Lung (tissue), 12 donors: Measurements from ENCODE around the gene PARD3. TPM values are rescaled to one million over a fixed set of nuclear protein-coding genes. Genes with fewer than 3 reads are reported as not detected.

Experiments
- ATAC-seq: fragments of 200-7000 bp; cut with Tn5 transposase; one replicate; pipeline ENCODE4 v1.9.1; 2020; ENCODE audit warnings: moderate number of reproducible peaks; ENCODE audit not compliant: insufficient read depth, low FRiP score
- DNase-seq, 3 donors: peaks; one replicate each; pipeline ENCODE4 v3.0.0-alpha.2; 2013 to 2017
- H3K27ac ChIP-seq, 2 donors: one replicate each; pipeline ENCODE4 v1.5.1; 2013; ENCODE audit warnings: mild to moderate bottlenecking in 2 of 2, moderate library complexity in 2 of 2, control low read depth in 1 of 2, inconsistent platforms in 1 of 2, low read depth in 1 of 2, low read length in 1 of 2
- H3K27me3 ChIP-seq, 3 donors: one replicate each; pipeline ENCODE4 v1.5.1; 2013; ENCODE audit warnings: low read length in 2 of 3; ENCODE audit not compliant: control insufficient read depth in 3 of 3, insufficient read depth in 3 of 3
- H3K36me3 ChIP-seq, 4 donors: one replicate each; pipeline ENCODE4 v1.5.1; 2013; ENCODE audit warnings: low read length in 4 of 4, mild to moderate bottlenecking in 1 of 4, moderate library complexity in 1 of 4; ENCODE audit not compliant: control insufficient read depth in 4 of 4, insufficient read depth in 4 of 4
- H3K4me1 ChIP-seq, 5 donors: one replicate each; pipeline ENCODE4 v1.5.1; 2013; ENCODE audit warnings: low read length in 5 of 5, mild to moderate bottlenecking in 2 of 5, moderate library complexity in 1 of 5; ENCODE audit not compliant: control insufficient read depth in 5 of 5, insufficient read depth in 5 of 5
- H3K4me3 ChIP-seq: one replicate; pipeline ENCODE4 v1.5.1; 2013; ENCODE audit warnings: mild to moderate bottlenecking, control low read depth, moderate library complexity
- H3K9ac ChIP-seq, 2 donors: one replicate each; pipeline ENCODE4 v1.5.1; 2013; ENCODE audit warnings: low read length in 2 of 2, control low read depth in 1 of 2; ENCODE audit not compliant: insufficient read depth in 1 of 2
- H3K9me3 ChIP-seq, 4 donors: one replicate each; pipeline ENCODE4 v1.5.1; 2013; ENCODE audit warnings: low read length in 3 of 4, mild to moderate bottlenecking in 1 of 4, moderate library complexity in 1 of 4; ENCODE audit not compliant: control insufficient read depth in 4 of 4, insufficient read depth in 3 of 4
- CTCF ChIP-seq: IDR thresholded peaks from 2 replicates; pipeline ENCODE4 v1.5.1; 2012; ENCODE audit warnings: mild to moderate bottlenecking; ENCODE audit errors: control extremely low read depth, extremely low read depth
- whole genome bisulfite sequencing, 2 donors: extraction: QIAGEN DNeasy Blood & Tissue Kit; methylation state at CpG; one replicate each; pipeline ENCODE4 v1.1.7; 2013; 5-methylcytosine and 5-hydroxymethylcytosine counted together
- polyA plus RNA-seq, 2 donors: library from polyadenylated mRNA; stranded (reverse); fragments of 200-250 nt; gene quantifications; one replicate each; pipeline ENCODE4 v1.2.1, GENCODE V29; 2013
- total RNA-seq, 2 donors: library from RNA; depleted of rRNA in 1 of 2; stranded (reverse); fragments of >200 nt in 1 of 2; gene quantifications; one replicate each; pipeline ENCODE4 v1.2.1, GENCODE V29; 2014 to 2021
- donor health status: control.
- donor health status: control.
- donor health status: Bipolar disorder and iron deficiency.
- donor health status: healthy.
- donor health status: DM: yes; HTN: yes; CAD: no.

Gene PARD3
- total and polyA plus RNA-seq, 4 donors, result 10.3 to 69.2 (median 27.6) TPM

GRCh38 chr10:34609287-34609940 lies 205.7 kb downstream of the PARD3 start:
- DNase-seq (no peak), ATAC-seq (no peak)
- no peak overlapping the region for H3K4me3 ChIP-seq
- H3K27ac ChIP-seq, result no peak overlapping the region
- TF ChIP-seq CTCF, result no peak
- H3K9me3 ChIP-seq, result no peaks in the 10 kb centered on the region
- peaks cover 0 to 21% (median 0%) of the 10 kb centered on the region in 5 donors for H3K4me1 ChIP-seq
- WGBS, 2 donors, result 85 to 87% methylated on average over 9 of the region's 9 CpGs
- no peak overlapping the region for H3K9ac ChIP-seq
- H3K36me3 ChIP-seq, result no peaks in the 10 kb centered on the region
- H3K27me3 ChIP-seq, result no peaks in the 10 kb centered on the region

DNA sequence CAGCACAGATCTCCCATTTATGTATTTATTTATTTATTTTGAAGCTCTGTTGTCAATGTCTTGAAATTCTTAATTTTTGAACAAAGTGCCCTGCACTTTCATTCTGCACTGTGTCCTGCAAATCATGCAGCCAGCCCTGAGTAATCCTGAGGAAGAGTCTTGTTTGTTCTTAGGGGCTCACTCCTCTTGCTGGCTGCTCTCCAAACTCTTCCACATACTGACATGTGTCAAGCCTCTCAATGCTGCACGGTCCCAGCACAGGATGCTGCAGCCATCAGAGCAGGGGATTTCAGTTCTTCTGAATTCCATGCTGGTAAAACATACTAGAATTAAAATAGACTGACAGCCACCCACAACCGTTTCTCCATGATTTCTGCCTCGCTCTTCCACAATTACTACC lies 207.2 kb downstream of the PARD3 start:
- Histone ChIP-seq H3K27ac (no peak overlapping the region), H3K36me3 (no peaks in the 10 kb centered on the region), H3K4me1 (peaks cover 0 to 10% (median 0%) of the 10 kb centered on the region in 5 donors), H3K27me3 (no peaks in the 10 kb centered on the region), H3K9me3 (no peaks in the 10 kb centered on the region), H3K4me3 (no peak overlapping the region), H3K9ac (no peak overlapping the region)
- WGBS, 2 donors, result 61 to 71% methylated on average over 3 of the region's 3 CpGs
- ATAC-seq (no peak), DNase-seq (peak in 1 of 3 donors; percentile 51)
- no peak for TF ChIP-seq CTCF

DNA sequence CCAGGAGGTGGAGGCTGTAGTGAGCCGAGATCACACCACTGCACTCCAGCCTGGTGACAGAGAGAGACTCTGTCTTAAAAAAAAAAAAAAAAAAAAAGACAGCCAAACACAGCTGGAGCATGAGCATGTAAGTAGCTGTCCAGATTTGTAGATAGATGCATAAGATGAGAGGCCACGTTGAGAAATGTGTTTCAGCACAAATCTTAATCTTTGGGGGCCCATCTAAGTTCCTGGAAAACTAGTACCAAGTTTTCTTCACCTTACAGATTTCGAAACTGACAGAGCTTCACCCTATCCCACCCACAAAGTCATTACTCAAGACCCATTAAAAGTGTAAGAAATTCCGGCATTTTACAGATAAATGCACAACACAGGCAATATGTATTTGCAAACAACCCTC lies 208.2 kb downstream of the PARD3 start:
- Histone ChIP-seq H3K4me3 (no peak overlapping the region), H3K36me3 (no peaks in the 10 kb centered on the region), H3K27me3 (no peaks in the 10 kb centered on the region), H3K9ac (no peak overlapping the region), H3K9me3 (no peaks in the 10 kb centered on the region), H3K27ac (no peak overlapping the region), H3K4me1 (peaks cover 0 to 10% (median 0%) of the 10 kb centered on the region in 5 donors)
- DNase-seq (peak in 1 of 3 donors; percentile 38), ATAC-seq (no peak)
- WGBS, 2 donors, result 79% methylated on average over 4 of the region's 4 CpGs
- no peak for TF ChIP-seq CTCF

GRCh38 chr10:34602478-34602877 lies 212.6 kb downstream of the PARD3 start:
- DNase-seq (no peak), ATAC-seq (no peak)
- Histone ChIP-seq H3K36me3 (no peaks in the 10 kb centered on the region), H3K9me3 (no peaks in the 10 kb centered on the region), H3K27me3 (no peaks in the 10 kb centered on the region), H3K27ac (no peak overlapping the region), H3K4me3 (no peak overlapping the region), H3K9ac (no peak overlapping the region), H3K4me1 (peaks cover 0 to 13% (median 5%) of the 10 kb centered on the region in 5 donors)
- TF ChIP-seq CTCF, result no peak
- WGBS, 2 donors, result 95 to 99% methylated on average over 4 of the region's 4 CpGs
